ENCODE results near the gene KRT27.
"Not testable (repeated sequence)": the region's sequence is repeated elsewhere in the genome, so short reads cannot be mapped to it uniquely, and the experiment has no call there.

Gene KRT27, protein sequence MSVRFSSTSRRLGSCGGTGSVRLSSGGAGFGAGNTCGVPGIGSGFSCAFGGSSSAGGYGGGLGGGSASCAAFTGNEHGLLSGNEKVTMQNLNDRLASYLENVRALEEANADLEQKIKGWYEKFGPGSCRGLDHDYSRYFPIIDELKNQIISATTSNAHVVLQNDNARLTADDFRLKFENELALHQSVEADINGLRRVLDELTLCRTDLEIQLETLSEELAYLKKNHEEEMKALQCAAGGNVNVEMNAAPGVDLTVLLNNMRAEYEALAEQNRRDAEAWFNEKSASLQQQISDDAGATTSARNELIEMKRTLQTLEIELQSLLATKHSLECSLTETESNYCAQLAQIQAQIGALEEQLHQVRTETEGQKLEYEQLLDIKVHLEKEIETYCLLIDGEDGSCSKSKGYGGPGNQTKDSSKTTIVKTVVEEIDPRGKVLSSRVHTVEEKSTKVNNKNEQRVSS

DNA sequence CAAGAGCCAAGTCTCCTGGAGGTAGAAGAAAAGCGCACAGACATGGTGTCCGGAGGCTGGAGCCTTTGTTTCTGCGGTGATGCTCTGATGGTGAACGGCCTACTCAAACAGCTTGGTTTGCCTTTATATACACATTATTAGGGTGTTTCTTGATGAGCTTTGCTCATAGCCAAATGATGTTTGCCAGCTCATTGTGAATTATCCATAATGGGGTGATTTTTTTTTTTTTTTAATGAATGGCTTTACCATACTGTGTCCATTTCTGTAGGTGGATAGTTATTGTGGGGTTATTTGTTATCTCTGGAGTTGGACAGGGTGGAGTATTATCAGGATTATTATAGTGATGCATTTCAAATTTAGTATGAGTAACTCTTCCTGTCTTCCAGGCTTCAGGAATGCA, at the start of gene KRT27:
KRT27 (minus strand) TSS at position 101 of the 400 bp plus-strand sequence; CDS start at position 44, 57 bp downstream.
- DNase-seq (ENCODE audit: low read depth in 4 of 4, low spot score in 1 of 4): no peak

DNA sequence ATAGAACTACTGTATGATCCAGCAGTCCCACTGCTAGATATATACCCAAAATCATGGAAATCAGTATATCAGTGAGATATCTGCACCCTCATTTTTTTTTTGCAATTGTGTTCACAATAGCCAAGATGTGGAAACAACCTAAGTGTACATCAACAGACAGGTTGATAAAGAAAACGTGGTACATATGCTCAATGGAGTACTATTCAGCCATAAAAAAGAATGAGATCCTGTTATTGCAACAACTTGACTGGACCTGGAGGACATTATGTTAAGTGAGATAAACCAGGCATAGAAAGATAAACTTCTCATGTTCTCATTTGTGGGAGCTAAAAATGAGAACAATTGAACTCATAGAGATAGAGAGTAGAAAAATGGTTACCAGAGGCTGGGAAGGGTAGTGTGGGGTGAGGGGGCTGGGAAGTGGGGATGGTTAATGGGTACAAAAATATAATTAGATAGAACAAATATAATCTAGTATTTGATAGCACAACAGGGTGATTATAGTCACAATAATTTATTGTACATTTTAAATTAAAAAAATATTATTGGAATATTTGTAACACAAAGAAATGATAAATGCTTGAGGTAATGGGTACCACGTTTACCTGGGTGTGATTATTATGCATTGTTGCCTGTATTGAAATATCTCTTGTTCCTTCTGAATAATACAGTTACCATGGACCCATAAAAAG, 47.9 kb upstream of the KRT27 start:
- DNase-seq (ENCODE audit: low read depth in 4 of 4, low spot score in 1 of 4): no peak

DNA sequence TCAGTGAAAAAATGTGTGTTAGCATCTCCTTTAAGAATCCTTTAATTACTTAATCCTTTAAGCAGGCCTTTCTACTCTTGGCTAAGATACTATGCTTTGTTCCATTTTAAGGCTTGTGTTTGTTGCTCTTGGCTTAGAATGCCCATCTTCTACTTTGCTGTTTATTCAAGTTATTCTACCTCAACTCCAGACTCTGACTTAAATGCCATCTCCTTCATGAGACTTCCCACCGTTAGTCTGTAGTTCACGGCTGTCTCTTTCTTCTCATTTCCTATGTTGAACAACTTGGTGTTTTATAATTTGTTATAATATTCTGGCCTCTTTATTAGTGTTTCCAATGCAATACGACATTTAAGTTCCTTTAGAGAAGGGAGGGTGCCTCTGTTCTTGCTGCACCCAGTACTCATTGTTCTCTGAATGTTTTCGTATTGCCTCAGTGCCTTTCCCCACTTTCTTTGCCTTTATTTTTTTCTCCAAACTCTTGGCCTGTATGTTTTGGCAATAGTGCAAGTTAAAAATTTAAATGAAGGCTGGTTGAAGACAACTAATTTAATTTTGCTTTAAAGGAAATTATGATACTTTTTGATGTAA, 46.2 kb upstream of the KRT27 start:
- no peak for DNase-seq (ENCODE audit: low read depth in 4 of 4, low spot score in 1 of 4)

DNA sequence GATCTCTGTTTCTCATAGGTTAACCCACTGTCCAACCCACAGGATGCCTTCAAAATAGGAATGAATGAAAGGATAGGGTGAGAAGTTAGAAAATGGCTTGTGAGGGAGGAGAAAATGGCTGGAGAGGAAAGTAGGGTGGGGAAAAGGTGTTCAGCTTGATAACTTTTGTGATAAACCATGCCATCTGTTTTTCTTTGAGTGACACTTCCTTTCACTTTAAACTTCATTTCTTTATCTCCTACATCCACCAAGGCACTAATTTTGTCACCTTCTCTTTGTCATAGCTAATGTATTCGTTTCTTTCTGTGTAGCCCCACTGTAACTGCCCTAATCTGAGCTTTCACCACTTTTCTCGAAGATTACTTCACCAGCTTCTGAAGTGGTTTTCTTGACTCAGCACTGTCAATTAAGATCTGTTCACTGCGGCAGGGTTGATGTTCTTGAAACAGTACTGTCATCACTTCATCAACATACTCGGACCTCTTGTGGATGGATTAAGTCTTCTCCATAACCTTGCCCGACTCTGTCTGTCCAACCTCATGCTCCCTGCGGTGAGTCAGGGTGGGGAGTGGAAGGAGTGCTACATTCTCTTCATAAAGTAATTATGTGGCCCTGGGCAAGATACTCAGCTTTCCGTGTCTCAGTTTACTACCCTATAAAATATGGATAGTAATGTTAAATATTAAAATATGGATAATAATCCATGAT, 45.5 kb upstream of the KRT27 start:
- DNase-seq (ENCODE audit: low read depth in 4 of 4, low spot score in 1 of 4): no peak

DNA sequence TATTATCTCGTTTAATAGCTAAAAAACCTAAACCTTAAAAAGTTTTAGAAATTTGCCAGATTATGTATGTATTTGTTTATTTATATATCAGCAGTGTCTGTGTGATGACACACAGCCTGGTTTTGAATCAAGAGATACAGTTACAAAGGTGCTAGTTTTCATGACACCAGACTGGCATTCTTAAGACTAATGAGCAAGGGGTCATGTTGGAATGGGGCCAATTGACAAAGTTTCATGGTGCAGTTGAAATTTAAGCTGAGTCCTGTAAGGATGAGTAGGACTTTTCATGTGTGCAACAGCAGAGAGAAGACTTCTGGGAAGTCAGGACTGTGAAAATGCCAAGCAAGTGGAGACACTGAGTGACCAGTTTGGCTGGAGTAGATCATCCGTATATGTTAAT, 43.2 kb upstream of the KRT27 start:
- no peak for DNase-seq (ENCODE audit: low read depth in 4 of 4, low spot score in 1 of 4)

DNA sequence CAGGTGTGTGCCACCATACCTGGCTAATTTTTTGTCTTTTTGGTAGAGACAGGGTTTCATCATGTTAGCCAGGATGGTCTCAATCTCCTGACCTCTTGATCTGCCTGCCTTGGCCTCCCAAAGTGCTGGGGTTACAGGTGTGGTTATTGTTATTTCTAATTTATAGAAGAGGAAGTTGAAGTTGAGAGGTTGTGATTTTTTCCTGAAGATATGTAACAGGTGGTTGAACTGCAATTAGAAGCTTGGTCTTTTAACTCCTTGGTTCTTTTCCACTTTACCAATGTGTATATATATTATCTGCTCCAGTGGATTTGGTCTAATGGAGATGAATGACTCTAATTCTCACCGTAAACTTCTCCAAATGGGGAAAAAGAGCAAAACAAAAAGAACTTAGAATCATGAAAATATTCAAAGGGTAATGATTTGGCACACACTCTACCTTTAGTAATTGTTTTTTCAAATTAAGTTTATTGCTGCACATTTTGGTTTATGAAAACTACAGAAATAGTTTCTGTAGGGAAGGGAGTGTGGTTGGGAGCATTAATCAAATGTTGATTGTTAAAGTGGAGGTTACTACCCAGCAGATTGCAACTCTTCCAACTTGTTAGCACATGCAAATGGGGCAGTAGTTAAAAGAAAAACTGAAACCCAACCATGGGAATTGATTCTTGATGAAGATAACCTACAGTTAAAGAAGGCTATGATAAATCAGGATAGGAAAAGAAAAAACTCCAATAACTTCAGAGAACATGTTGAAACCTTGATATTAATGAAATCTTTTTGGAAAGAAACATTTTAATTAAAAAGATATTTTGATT, 41.9 kb upstream of the KRT27 start:
- no peak for DNase-seq (ENCODE audit: low read depth in 4 of 4, low spot score in 1 of 4)

DNA sequence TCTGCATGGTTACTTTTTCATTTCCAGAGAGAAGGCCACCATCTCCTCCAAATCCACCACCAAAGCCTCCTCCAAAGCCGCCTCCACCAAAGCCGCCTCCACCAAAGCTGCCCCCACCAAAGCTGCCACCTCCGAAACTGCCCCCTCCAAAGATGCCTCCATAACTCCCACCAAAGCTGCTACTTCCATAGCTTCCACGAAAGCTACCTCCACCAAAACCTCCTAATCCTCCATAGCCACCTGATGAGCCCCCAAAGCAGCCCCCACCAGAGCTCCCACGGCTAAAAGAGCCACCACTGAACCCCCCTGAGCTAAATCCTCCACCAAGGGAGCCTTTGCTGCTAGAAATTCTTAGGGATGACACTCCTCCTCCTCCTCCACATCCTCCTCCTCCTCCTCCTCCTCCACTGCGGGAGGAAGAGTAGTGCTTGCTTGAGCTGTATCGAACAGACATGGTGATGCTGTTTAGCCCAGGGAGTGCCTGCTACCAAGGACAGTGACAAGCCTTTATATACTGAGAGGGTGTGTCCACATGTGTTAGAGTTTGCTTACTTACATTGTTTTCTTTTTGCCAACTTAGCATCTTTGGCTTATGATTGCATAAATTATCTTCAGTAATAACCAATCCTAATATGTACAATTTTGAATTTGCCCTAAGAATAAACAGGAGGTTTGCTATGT, 39.9 kb upstream of the KRT27 start, which contains the start of gene KRT10:
KRT10 (minus strand) TSS at position 483 of the 681 bp plus-strand sequence; CDS start at position 454, 29 bp downstream.
- no peak for DNase-seq (ENCODE audit: low read depth in 4 of 4, low spot score in 1 of 4)

DNA sequence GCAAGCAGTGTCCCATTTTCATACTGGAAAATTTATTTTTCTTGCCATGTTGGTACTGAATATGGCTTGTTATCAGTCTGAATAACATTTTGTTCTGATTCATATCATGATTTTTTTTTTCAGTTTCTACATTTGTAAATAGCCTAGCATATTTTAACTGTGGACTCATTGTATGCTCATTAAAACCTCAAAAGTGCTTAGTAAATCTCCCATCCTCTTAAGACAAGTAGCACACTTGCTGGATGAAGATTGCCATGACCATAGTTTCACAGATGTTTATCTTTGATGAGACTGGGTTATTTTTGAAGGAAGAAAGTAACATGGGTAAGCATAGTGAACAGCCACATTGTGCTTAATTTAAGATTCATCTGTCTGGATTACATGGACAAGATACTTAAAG, 39.2 kb upstream of the KRT27 start:
- DNase-seq (ENCODE audit: low read depth in 4 of 4, low spot score in 1 of 4): no peak

DNA sequence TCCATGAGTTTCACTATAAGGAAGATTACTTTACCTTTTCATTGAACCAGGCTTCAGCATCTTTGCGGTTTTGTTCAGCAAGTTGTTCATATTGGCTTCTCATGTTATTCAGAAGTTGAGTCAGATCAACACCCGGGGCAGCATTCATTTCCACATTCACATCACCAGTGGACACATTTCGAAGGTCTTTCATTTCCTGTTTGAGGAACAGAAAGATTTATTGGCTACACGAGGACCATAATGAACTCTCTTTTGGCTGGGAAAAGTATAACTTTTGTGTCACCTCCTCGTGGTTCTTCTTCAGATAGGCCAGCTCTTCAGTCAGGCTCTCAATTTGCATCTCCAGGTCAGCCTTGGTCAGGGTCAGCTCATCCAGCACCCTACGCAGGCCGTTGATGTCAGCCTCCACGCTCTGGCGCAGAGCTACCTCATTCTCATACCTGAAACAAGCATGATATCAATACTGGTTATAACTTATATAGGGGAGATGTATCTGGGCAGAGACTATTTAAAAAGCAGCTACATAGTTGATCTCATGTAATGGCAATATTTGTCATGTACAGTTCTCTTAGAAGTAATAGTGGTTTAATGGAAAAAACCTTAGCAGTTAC, 38.0 kb upstream of the KRT27 start:
- no peak for DNase-seq (ENCODE audit: low read depth in 4 of 4, low spot score in 1 of 4)

DNA sequence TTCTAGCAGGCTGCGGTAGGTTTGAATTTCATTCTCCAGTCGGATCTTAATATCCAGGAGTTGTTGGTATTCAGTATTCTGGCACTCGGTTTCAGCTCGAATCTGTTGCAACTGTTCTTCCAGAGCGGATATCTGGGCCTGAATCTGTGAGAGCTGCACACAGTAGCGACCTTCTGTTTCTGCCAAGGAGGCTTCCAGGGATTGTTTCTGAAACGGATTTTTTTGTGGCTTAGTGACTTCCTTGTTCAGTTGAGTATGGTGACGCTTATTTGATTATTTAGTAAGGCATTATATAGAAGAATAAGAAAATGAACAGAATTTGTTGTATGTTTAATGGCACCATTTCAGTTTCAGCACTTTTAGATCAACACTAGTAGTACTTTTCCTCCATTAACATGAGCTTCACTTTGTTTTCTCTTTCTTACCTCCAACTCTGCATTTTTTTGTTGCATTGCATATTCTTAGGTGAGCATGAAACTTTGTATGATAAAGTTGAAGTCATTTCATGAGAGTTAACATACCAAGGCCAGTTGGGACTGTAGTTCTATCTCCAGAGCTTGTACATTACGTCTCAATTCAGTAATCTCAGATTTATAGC, 37.3 kb upstream of the KRT27 start:
- no peak for DNase-seq (ENCODE audit: low read depth in 4 of 4, low spot score in 1 of 4)

DNA sequence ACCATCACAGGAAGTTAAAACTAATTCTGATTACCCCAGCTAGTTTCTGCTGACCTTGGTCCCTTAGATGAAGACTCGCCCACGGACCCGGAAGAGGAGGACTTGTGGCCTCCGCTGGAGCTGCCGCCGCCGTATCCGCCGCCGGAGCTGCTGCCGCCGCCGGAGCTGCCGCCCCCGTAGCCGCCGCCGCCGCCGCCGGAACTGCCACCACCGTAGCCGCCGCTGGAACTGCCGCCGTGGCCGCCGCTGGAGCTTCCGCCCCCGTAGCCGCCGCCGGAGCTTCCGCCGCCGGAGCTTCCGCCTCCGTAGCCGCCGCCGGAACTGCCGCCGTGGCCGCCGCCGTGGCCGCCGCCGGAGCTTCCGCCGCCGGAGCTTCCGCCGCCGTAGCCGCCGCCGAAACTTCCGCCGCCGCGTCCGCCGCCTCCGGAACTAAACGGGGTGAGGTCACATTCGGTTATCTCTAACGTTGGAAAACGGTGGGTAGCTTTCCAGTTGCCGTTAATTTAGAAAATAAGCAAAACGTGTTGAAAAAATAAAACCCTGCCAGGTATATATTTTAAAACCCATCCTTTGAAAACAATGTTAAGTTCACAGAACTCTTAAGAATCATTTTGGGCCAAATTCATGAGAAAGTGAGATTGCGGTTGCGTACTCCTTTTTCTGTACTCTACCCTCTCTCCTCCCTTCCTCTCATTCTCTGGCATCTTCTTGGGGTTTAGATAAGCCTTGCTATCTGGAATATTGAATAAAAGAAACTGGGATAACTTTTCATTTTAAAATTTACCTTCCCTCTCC, 36.6 kb upstream of the KRT27 start:
- peak; percentile 60 to 77 (median 74) for DNase-seq (ENCODE audit: low read depth in 4 of 4, low spot score in 1 of 4)

DNA sequence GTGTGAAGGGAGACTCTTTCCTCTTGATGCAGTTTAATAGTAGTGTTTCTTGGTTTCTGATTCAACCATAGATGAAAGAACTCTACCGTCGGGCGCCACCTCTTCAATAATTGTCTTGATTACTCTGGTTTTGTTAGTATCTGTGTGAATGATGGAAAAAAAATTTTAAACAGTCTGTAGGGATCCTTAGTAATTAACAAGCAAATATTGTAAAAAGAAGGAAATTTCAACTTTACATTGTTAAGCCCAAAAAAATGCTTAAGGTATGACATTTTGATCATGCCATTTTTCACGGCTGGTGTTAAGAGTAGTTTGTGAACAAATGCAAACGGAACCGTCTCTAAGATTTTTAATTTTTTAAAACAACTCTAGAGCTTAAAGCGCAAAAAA, 36.0 kb upstream of the KRT27 start:
- no peak for DNase-seq (ENCODE audit: low read depth in 4 of 4, low spot score in 1 of 4)

DNA sequence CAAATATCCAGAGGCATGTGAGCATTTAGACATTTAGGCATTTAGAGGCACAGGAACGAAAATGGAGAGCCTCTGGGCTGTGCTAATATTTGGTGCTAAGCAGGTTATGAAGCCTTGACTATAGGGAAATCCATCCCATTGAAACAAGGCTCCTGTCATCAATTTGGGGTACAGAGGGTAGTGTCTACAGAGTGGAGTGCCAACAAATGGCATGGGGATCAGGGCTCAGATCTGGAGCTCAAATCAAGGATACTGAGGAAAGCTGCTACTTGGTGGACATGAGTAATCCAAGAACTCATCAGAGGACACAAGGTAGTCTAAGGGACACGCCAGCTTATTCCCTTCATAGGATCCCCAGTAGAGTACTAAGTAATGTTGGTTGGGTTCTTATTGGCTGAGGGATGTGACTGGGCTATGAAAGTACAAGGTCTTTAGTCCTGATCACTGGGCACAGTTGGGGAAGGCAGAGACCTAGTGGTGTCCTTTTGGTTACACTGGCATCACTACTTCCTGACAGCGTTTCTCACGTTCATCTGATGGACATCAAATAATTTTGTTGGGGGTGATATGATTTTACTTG, 34.8 kb upstream of the KRT27 start:
- DNase-seq (ENCODE audit: low read depth in 4 of 4, low spot score in 1 of 4): no peak

DNA sequence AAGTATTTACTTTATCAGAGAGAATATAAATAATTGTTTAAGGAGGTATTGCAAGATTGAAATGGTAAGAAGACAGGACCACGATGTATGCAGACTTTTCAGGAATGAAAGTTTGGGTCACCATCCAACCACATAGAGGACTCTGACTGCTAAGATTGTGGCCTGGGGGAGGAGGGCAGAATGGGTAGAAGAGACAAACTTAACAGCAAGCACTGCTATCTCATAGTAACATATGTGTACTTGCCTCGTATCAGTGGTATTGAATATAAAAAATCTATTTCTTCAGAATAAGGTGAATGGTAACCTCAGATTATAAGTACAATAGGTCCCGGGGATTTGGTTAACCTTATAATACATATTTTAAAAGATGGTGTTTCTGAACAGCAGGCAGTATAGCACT, 34.2 kb upstream of the KRT27 start:
- no peak for DNase-seq (ENCODE audit: low read depth in 4 of 4, low spot score in 1 of 4)

DNA sequence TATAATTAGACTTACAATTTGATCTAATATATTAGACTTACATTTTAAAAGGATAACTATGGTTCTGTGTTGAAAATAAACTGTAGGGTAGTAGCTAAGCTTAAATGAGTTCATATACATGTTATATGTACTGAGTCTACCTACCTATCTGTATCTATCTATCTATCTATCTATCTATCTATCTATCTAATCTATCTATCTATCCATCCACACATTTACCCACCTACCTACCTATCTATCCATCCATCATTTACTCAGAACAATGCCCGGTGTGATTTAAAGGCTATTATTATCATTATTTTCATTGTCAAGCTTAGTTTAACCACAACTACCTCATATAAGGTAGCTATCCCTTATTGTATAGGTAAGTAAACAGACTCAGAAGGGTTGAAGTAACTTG, 33.0 kb upstream of the KRT27 start:
- no peak for DNase-seq (ENCODE audit: low read depth in 4 of 4, low spot score in 1 of 4)

DNA sequence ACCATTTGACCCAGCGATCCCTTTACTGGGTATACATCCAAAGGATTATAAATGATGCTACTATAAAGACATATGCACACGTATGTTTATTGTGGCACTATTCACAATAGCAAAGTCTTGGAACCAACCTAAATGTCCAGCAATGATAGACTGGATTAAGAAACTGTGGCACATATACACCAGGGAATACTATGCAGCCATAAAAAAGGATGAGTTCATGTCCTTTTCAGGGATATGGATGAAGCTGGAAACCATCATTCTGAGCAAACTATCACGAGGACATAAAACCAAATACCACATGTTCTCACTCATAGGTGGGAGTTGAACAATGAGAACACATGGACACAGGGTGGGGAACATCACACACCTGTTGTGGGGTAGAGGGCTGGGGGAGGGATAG, 32.3 kb upstream of the KRT27 start:
- not testable (repeated sequence) for DNase-seq (ENCODE audit: low read depth in 4 of 4, low spot score in 1 of 4)

DNA sequence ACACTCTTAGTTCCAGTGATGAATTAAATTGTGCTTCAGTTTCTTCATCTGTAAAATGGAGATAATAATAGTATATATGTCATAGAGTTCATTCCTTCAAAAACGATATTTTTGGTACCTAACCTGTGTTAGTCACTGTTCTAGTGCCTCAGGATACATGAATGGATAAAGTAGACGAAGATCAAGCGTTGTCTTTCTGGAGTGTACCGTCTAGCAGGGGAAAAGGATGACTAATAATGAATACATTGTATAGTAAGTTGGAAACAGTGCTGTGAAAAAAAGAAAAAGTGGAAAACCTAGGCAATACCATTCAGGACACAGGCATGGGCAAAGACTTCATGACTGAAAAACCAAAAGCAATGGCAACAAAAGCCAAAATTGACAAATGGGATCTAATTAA, 31.5 kb upstream of the KRT27 start:
- DNase-seq (ENCODE audit: low read depth in 4 of 4, low spot score in 1 of 4): no peak

DNA sequence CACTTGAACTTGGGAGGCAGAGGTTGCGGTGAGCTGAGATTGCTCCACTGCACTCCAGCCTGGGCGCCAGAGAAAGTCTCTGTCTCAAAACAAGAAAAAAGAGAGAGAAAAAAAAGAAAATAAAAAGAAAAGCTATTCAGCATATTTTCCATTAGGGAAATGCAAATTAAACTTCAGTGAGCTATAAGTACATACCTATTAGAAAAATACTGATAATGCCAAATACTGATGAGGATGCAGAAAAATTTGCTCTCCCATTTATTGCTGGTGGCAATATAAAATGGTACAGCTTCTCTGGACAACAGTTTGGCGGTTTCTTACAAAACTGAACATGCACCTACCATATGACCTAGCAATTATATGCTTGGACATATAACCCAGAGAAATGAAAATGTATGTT, 30.3 kb upstream of the KRT27 start:
- no peak for DNase-seq (ENCODE audit: low read depth in 4 of 4, low spot score in 1 of 4)

Measured in stimulated activated CD4-positive, alpha-beta T cell treated with anti-CD3 and anti-CD28 coated beads, Interleukin-1b, Interleukin-23, amount 100 ng/mL, for 24 hours (primary cell).